NCI-H2196 treated with DMSO at 0.1 percent for 48 hours (cell line): ENCODE data around the gene ZNF865.

Experiments
- DNase-seq: peaks from one replicate; lab custom pipeline; 2025; ENCODE audit not compliant: unreplicated experiment; lab: John Stamatoyannopoulos, UW

Gene ZNF865

DNA sequence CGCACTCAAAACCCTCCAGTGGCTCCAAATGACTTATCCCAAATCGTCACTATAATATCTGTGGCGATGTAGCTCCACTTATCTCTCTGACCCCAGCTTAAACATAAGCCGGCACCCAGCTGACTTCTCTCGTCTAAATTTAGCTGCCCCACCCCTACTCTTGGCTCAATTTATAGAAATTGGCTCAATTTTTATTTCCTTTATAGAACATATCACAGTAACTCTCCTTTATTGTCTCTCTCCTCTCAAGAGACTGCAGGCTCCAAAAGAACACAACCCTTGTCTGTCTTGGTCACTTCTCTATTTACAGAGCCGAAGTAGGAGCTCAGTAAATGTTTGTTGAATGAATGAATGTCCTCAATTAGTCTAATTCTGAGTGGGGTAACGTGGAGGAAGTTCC lies 18.1 kb downstream of the ZNF865 start:
- DNase-seq: no peak

DNA sequence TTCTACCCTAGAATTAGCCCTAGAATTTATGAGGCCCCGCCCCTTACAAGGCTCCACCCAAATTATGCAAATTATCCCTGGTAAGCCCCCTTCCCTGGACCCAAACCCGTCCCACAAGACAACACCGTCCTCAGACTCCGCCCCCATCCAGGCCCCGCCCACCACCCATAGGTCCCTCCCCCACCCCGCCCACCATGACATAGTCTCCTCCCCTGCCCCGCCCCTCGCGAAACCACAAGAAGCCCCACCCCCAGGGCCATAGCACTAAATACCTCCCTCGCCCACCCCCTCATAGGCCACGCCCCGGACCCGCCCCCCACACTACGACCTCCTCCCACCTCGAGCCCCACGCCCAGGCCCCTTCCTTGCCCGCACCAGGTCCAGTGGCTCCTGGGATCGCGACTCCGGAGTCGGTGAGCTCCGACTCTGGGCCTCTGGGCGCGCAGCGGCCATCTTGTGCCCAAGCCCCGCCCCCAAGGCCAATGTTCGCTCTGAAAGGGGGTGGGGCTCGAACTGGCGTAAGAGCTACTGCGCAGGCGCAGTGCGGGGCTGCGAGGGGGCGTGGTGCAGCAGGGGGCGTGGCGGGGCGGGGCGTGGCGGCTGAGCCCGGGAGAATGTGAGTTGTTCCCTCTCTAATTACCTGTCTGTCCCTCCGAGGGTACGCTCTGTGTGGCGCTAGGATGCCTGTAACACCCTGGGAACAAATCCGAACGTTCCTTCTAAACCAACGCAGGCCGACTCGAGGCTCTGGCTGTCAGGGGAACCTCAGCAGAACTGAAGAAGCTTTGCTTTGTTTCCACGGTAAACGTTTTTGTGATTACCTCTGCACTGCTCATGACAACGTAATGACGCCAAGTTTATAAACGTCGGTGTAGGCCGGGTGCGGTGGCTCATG lies 18.9 kb downstream of the ZNF865 start, which contains the start of gene ZNF784:
Gene ZNF784, minus strand, starts transcription at position 458 of the 895 bp plus-strand sequence. Its CDS starts 5 bp downstream, at position 453.
- DNase-seq: peak; percentile 90

DNA sequence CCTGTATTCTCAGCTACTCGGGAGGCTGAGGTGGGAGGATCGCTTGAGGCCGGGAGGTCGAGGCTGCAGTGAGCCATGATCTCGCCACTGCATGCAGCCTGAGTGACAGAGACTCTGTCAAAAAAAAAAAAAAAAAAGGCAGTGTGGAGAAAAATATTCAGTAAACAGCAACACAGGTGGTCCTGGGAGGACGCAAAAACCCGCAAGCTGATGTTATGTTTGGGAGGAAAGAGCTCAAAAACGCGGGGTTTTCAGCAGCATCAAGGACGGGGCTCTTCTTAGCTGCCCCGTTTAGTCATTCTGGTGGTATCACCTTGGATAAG lies 19.5 kb downstream of the ZNF865 start:
- DNase-seq: no peak

DNA sequence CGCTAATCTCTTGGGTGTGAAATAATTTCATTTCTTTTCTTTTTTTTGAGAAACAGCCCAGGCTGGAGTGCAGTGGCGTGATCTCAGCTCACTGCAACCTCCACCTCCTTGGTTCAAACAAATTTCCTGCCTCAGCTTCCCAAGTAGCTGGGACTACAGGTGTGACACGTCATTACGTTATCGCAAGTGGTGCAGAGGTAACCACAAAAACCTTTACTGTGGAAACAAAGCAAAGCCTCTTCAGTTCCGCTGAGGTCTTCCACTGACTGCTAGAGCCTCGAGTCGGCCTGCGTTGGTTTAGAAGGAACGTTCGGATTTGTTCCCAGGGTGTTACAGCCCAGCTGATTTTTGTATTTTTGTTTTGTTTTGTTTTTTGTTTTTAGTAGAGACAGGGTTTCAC lies 20.9 kb downstream of the ZNF865 start:
- DNase-seq: no peak

DNA sequence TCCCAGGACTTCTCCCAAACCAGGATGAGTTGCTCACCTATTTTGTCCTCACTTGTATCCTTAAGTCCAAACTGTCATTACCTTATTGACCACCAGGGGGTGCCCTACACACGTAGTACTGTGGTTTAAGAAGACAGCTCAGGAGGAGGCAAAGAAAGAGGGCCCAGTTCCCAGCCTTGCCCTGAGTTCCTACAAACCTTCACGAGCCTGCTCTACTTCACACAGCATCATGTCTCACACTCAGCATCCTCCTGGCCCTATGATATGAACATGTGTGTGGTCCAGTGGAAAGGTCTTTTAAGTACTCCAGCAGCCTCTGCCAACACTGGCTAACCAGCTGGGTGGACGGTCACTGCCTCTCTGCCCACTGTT lies 27.0 kb downstream of the ZNF865 start:
- peak; percentile 80 for DNase-seq

DNA sequence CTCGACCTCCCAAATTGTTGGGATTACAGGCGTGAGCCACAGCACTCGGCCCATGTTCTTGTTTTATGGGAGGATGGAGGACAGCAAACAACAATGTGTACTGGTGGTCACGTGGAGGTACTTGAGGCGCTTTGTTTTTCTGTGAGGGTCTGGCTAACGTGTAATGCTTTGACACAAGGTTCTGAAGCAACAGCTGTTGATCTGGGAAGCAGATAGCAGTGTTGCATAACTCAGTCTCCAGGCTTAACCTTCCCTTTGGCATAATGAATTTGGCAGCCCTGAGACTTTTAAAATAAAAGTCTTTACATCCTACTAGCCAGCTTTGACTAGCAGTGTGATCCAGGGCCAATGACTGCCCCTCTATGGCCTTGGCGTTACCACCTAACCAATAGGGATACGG lies 28.4 kb downstream of the ZNF865 start:
- no peak for DNase-seq

DNA sequence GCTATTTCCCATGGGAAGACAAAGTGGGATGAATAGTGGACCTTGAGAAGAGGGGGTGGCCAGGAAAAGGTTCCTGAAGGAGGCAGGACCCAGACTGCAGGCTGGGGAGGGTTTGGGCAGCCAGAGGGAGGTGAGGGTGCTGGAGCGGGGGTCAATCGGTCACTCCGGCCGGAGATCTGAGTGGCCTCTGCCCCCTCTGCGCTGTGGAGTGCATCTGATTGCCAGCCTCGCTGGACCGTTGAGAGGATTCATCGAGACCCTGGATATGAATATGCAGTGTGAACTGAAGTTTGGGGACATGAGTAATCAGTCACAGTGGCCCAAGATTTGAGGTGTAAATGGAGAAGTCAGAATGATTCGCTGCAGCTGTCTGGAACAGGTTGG lies 29.9 kb downstream of the ZNF865 start:
- DNase-seq: no peak

DNA sequence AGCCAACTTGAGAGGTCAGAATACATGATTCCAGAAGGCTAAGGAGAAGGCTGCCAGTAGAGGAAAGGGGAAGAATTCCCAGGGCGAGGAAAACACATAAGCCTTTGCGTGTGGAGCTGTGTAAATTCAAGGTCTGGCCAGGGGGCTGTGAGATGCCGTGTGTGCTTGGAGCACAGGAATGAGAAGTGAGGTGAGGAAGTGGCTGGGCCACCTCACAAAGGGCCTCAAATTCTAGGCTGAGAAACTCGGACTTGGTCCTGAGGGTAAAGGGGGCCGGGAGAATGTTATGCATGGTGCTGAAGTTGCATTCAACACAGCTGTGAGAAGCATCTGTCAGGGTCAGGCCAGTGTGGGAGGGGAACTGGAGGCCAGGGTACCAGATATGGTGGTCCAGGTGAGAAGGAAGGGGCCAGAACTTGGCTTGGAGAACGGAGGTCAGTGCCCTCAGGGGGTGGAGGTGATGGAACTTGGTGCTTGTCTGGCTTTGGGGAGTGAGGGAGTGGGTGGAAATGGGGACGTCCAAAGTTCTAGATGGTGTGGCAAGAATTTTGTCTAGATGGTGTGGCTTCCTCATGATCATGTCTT lies 30.5 kb downstream of the ZNF865 start:
- no peak for DNase-seq

DNA sequence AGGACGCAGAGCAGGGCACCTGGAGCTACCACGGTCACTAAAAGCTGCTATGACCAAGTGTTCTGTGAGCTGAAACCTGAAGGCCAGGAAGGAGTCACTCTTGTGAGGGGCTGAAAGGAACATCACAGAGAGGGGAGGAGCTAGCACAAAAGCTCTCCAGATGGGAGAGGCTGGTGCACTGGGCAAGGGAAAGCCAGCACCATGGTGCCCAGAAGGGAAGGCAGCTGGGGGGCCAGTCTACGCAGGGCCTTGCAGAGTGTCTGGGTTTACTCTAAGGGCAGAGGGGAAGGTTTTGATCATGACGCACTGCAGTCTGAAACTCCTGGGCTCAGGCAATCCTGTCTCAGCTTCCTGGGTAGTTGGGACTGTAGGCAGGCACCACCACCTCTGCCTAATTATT lies 31.3 kb downstream of the ZNF865 start:
- no peak for DNase-seq

DNA sequence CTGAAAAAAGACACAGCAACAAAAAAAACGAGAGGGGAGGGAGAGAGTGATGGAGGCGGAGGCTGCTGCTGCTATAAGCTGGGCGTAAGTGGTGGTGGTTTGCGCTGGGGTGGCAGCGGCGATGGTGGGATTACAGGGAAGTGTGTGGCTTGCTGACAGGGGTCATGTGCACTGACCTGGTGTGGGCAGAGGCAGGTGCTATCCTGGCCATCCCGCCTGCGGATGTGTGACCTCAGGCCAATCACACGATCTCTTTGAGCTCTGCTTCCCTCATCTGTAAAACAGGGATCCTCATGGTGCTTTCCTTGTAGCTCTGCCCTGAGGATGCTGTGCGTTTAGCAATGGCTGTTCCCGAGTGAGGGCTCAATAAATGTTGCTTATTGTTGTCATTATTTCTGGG lies 32.1 kb downstream of the ZNF865 start:
- DNase-seq: no peak

DNA sequence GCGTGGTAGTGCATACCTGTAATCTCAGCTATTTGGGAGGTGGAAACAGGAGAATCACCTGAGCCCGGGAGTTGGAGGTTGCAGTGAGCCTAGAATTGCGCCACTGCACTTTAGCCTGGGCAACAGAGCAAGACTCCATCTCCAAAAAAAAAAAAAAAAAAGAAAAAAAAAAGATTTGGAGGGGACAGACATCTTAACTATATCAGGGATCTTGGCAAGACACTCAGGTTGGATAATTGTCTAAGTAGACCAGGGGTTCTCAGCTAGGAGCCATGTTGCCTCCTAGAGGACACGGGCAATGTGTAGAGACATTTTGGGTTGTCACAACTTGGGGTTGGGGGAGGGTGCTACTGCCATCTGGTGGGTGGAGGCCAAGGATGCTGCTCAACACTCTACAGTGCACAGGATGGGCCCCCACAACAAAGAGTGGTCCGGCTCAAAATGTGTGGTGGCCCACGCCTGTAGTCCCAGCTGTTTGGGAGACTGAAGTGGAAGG lies 33.5 kb downstream of the ZNF865 start:
- DNase-seq: no peak

DNA sequence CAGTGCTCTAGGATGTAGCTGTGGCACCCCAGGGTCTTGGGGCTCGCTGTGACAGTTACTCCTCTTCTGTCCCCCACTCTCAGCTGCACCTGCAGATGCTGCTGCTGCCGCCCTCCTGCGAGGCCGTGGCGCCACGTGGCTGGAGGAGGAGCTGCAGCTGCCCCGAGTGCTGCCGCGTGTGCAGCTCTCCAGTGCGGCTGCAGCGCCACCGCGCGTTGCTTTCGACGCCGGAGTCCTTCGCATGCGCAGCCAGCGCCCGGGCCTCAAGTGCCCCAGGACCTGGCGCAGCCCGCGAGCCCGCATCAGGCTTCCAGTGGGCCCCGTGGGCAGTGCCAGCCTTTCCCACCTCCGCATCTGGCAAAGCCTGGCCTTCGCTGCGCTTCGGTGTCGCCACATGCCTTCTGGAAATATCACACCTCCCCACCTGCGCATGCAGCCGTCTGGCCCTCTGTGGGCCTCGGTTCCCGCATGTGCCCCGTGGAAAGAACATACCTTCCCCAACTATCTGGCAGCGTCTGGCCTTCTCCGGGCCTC lies 34.7 kb downstream of the ZNF865 start:
- peak; percentile 78 for DNase-seq

DNA sequence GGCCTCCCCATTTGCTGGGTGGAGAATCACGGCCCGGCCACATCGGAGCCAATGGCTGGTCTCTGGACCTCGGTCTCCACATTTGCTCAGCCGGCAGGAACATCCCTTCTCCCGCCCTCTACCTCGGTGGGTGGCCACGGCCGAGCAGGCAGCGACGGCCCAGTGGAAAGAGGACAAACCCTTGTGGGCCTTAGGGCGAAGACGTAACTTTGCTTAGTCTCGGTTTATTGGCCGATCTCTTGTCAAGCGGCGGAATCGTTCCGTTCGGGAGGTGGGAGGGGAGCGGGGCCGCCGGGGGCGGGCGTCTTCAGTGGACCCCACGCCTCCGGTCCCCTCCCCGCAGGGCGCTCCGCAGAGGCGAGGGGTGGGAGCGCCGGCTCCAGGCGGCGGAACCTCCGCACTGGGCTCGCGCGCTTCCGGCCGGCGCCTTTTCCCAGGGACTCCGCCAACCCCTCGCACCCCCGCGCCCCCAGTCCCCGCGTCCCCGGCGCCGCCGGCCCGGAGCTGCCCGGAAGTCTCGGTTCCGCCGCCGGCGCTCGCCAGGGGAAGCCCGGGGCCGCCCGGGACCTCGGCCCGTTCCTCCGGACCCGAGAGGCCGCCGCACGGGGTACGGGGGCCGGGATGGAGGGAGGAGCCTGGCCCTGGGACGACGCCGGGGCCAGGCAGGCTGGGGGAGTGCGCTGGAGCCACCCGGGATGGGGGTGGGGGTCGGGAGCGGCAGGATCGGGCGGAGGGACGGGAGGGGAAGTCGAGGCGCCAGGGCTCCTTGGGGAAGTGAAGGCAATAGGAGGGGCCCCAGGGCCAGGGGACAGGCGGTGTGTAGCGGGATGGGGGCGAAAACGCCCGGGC lies 35.4 kb downstream of the ZNF865 start, which contains the start of gene ZNF580:
Gene ZNF580, plus strand, starts transcription at position 426 of the 849 bp plus-strand sequence. CDS start 1,507 bp downstream, outside the sequence.
- peak; percentile 40 for DNase-seq

DNA sequence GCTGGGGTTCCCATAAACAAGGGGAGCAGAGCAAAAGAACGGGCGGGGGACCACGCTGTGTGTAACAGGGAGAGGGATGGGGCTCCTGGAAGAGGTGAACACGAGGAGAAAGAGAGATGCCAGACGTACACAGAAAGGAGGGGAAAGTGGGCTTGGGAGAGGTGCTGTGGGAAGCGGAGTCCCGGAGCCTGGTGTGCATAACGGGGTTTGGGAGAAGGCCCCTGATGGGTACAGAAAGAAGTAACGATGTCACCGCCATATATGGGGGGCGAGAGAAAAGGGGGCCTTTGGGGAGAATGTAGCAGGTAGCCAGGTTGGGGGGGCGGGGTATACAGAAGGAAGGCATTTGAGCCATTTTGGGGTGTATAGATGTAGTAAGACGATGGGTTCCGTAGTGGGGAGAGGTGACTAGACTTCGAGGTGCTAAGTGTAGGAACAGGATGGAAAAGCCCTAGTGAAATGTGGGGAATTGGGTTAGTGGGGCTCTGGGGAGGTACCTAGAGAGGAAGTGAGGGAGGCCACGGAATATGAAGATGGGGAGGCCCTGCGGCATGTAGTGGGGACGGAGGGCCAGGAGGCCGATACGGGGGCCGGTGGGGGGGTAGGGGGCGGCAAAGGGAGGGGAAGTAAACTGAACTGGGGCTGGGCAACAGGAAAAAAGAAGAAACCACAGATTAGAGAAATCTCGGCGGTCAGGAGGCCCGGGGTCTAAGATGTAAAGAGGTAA lies 36.1 kb downstream of the ZNF865 start:
- DNase-seq: no peak

DNA sequence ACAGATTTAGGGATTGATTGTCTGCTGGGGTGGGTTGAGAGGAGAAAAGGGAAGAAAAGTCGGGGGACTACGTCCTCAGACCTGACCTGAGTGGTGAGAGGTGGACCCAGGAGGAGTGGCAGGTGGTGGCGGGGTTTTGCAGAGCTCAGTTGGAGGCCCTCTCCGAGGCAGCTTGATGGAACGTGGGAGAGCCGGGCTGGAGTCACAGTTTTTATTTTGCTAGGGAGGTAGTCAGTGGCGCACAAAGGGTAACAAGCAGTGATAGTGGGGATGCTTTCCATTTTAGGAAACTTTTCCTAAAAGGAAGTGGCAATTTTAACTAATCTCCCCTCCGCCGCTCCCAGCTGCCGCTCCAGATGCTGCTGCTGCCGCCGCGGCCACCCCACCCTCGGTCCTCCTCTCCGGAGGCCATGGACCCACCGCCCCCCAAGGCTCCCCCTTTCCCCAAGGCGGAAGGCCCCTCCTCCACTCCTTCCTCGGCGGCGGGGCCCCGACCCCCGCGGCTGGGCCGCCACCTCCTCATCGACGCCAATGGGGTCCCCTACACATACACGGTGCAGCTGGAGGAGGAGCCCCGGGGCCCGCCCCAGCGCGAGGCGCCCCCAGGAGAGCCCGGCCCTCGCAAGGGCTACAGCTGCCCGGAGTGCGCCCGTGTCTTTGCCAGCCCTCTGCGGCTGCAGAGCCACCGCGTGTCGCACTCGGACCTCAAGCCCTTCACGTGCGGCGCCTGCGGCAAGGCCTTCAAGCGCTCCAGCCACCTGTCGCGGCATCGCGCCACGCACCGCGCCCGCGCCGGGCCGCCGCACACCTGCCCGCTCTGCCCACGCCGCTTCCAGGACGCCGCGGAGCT lies 36.9 kb downstream of the ZNF865 start:
- no peak for DNase-seq

DNA sequence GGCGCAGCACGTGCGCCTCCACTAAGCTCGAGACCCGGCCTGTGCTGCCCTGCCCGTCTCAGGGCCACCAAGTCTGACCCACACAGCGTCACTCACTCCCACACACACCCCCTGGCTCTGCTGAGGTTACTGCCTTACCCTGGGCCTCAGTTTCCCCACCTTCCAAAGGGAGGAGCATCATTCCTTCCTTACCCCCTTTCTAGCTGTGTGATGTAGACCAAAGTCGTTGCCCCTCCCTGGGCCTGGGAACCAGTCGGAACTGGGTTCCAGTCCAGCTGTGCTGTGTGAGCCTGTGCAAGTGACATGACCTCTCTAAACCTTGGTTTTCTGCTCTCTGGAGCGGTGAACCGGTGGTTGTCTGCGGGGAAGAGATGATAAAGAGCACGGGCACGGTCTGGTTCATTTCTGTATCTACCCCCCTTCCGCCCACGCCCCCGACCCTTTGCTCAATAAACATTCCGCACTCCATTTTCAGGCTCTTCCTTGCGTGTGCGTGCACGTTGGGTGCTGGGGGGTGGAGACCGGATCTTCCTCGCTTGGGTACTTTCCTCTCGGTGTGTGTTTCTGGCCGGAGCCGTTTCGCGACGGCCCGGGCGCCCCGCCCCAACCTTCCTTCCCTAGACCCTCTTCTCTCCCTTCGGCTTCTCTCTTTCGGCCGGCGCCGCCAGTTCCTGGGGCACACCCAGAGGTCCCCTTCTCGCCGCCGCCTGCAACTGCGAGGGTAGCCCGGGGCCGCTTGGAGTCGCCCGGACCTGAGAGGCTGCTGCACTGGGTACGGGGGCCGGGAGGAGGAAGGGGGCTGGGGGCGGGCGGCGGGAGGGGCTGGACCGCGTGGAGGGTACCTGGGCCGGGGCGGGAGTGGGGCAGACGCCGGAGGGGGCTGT lies 37.8 kb downstream of the ZNF865 start, which contains the start of gene ZNF581:
Gene ZNF581, plus strand, starts transcription at position 647 of the 884 bp plus-strand sequence. CDS start 923 bp downstream, outside the sequence.
- DNase-seq: peak; percentile 41

DNA sequence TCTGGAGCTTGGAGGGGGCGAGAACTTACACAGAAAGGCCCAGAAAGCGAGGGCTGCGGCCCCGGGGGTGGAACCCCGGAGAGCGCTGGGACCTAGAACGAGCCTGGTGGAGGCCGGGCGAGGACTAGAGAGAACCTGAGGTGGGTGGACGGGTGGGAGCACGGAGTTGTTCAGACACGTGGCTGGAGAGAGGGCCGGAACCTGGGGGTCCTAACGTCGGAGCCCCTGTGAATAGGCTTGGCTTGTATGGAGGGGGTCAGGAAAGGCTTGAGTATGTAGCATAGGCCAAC lies 38.4 kb downstream of the ZNF865 start:
- no peak for DNase-seq

DNA sequence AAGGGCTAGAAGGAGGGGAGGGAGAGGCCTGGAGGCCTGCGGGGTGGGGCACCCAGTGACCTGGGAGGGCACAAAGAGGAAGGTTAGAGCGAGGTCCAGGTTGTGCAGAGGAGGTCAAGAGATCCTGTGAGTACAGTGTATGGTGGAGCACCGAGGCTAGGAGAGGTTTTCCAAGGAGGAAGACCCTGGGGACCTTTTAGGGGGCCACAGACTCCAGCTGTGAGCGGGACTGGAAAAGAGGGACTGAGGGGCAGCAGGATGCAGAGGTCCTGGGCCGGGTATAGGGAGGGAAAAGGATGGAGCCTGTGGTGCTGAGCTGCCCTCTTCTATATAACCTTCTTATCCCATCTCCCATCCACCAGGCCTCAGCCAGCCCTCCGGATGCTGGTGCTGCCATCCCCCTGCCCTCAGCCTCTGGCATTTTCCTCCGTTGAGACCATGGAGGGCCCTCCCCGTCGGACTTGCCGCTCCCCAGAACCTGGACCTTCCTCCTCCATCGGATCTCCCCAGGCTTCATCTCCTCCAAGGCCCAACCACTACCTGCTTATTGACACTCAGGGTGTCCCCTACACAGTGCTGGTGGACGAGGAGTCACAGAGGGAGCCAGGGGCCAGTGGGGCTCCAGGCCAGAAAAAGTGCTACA lies 38.9 kb downstream of the ZNF865 start:
- no peak for DNase-seq
